LHCN-M2 (cell line): ENCODE results near the gene TRAF3. TPM values are rescaled to one million over a fixed set of nuclear protein-coding genes. Genes with fewer than 3 reads are reported as not detected.

Source experiments
- DNase-seq: peaks from one replicate; pipeline ENCODE4 v3.0.0-alpha.2; 2012; ENCODE audit warnings: low read depth
- polyA plus RNA-seq: library from polyadenylated mRNA; unstranded; fragments of >200 nt; gene quantifications from one replicate; pipeline ENCODE4 v1.2.1, GENCODE V29; 2012; ENCODE audit warnings: missing spikeins
- total RNA-seq: library from RNA; depleted of rRNA; stranded (reverse); fragments of >200 nt; gene quantifications from 2 replicates; pipeline ENCODE4 v1.2.3, GENCODE V29; 2014; rRNA removed

Gene TRAF3, protein sequence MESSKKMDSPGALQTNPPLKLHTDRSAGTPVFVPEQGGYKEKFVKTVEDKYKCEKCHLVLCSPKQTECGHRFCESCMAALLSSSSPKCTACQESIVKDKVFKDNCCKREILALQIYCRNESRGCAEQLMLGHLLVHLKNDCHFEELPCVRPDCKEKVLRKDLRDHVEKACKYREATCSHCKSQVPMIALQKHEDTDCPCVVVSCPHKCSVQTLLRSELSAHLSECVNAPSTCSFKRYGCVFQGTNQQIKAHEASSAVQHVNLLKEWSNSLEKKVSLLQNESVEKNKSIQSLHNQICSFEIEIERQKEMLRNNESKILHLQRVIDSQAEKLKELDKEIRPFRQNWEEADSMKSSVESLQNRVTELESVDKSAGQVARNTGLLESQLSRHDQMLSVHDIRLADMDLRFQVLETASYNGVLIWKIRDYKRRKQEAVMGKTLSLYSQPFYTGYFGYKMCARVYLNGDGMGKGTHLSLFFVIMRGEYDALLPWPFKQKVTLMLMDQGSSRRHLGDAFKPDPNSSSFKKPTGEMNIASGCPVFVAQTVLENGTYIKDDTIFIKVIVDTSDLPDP
- 15.9 and 17.0 TPM in 2 replicates for total RNA-seq
- 10.5 TPM for polyA plus RNA-seq

DNA sequence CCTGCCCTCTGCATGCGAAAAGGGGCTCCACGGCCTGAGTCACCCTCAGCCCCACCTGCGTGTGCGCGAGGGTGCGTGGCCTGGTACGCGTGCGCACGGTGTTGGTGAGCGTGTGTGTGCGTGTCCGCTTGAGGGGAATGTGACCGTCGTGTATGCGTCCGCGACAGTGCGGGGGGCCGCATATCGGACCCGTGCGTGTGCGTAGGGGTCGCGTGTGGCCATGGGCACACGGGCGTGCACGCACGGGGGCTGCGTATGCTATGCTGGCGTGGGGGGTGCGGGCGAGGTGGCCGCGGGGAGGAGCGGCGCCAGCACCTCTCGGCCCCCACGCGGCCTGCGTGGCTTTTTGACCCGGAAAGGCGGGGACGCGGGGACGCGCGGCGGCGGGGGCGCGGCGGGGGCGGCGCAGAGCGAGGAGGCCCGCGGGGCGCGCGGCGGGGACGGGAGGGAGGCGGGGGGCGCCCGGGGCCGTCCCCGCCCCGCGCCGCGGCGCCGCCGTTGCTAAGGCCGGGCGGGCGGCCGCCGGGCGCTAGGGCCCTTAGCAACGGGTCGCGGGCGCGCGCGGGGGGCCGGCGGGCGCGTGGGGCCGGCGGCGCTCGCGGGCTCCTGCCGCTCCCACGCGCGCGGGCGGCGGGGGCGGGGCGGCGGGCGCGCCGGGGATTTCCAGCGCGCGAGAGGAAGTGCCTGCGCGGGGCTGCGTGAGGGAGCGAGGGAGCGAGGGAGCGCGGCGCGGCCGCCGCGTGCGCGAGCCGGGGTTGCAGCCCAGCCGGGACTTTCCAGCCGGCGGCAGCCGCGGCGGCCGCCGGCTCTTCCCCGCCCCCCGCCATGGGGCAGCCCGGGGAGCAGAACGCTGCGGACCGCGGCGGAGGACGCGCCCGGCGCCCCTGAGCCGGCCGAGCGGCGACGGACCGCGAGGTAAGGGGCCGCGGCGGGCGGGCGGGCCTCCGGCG lies at the start of gene TRAF3:
TRAF3 (plus strand) TSS at position 689 of the 950 bp plus-strand sequence. CDS start 92,753 bp downstream, outside the sequence.
- DNase-seq, result peak; percentile 51

- no peak for DNase-seq
Observed at GRCh38 chr14:102728501-102728900, 48.7 kb upstream of the TRAF3 start.

GRCh38 chr14:102729268-102729667 lies 48.0 kb upstream of the TRAF3 start:
- no peak for DNase-seq

DNA sequence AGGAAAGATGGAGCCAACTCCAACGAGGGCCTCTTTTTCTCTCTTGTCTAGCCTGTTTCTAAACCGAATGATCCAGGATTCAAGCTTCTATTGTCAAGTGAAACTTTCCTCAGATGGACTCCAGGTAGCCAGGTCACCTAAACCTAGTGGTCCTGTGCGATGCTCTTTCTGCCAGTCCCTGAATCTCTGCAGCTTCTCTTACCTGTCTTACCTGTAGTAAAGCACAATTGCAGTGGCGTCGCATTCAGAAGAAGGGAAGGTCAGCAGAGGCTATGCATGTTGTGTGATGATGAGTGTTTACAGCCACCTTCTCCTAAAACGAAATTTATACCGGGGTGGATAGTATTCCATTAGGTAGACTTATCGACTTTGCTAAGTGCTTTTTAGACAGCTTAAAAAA lies 47.4 kb upstream of the TRAF3 start:
- no peak for DNase-seq

DNA sequence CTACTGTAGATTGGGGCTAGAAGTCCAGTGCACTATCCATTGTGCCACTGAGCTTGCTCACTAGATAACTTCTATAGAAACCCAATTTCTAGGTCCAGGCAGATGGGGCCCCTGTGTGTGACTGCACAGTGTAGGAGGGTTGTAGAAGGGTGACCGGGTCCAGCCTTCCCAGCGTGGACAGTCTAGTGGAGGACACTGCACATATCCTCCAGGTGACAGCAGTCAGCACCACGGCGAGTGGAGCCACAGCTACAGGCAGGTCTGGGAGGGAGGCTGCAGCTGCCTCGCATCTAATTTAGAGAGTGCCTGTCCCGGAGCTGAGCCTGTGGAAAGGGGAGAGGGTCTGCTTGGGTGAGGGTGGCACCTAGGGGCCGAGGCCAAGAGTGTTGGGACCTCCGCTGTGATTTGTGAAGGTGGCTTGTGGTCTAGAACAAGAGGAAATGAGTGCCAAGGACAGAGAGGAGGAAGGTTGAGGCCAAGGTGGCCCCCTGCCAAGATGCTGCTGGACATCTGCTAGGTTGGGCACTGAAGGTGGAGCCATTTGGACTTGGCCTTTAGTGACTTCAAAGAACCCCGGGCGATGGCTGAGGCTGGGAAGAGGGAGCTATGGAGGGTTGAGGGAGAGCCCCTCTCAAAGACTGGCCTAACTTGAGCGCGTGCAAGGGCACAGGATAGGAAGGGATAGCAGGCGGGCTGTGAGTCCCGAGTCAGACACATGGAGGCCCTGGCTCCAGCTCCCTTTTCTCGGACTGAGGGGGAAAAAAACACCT lies 46.0 kb upstream of the TRAF3 start:
- no peak for DNase-seq

GRCh38 chr14:102731871-102732800 lies 45.1 kb upstream of the TRAF3 start:
- peak; percentile 5 for DNase-seq

DNA sequence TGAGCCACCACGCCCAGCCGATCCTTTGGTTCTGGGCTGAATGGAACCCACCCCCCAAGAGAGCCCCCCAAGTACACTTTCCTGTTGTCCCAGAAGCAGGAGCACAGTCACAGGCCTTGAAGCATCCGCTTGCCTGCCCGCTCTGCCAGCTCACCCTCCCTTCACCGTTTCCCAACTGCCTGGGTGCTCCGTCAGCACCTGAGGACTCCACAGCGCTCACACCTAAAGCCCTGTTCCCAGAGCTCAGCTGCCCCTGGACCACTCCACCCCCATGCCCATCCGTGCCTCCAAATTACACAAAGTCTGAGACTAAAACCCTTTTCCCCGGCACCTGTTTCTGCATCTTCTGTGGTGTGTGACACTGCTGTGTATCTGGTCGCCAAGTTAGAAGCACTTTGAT lies 44.3 kb upstream of the TRAF3 start:
- no peak for DNase-seq

GRCh38 chr14:102733326-102733725 lies 43.9 kb upstream of the TRAF3 start:
- no peak for DNase-seq

DNA sequence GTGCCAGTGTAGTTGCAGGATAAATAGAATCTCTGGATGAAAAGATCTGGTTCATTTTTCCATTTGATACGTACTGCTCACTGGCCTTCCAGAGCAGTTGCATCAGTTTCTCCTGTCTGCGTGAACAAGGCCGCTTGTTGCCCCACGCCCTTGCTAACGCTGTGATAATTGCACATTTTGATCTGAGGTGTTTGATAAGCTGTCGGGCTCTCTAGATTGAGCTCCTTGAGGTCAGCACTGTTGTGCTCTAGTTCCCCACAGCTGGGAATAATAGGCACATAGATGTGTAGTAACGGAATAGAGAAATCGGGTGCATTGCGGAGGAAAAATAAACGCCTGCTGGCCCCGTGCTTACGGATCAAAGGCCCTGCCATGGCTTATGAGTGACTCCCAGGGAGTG lies 42.8 kb upstream of the TRAF3 start:
- DNase-seq, result no peak

GRCh38 chr14:102736956-102737355 lies 40.3 kb upstream of the TRAF3 start:
- no peak for DNase-seq

GRCh38 chr14:102737402-102738372 lies 39.6 kb upstream of the TRAF3 start:
- no peak for DNase-seq

DNA sequence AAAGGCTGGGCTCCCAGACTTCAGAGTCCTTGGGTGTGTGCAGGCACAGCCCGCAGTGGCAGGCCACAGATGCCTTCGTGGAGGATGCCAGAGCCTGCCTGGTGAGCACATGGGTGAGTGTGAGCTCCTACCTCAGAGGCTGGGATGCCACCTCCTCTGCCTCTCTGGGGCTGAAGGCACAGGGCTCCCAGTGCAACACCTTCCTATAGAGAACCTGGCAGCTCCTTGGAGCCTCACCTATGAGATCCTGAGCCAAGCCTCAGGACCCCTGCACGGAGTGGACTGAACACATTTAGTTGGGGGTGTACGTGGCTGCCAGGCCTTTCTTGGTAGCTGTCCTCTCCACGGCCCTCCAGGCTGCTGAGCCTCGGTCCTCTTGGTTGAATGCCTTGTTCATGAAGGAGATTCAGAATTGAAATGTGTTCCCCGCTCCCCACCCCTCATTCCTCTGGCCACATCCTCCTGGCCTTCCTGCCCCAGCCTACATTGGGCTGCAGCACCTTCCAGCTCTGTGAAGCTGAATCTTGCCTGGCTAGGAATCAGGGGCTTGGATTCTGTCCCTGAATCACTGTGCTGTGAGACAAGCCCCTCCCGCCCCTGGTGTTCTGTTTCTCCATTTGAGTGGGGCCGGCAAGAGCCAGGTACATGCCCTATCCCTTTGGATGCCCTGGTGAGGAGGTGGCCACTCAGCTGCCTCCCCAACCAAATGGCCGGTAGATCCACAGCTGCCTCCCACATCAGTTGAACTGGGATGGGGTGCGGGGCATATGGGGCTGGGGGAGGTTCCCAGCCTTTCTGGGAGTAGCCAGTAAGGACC lies 38.7 kb upstream of the TRAF3 start:
- no peak for DNase-seq

DNA sequence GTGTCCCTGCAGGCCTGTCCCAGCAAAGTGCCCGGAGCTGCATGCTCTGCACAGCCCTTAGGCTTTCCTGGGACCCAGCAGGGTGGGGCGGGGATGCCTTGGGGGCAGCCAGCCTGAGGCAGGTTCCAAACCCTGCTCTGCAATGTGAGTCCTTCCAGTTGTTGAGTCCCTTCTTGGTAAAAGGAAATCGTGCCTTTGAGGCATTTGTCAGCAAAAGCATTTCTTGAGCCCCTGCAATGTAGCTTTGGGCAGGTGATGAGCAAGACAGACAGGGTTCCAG lies 38.1 kb upstream of the TRAF3 start:
- no peak for DNase-seq

DNA sequence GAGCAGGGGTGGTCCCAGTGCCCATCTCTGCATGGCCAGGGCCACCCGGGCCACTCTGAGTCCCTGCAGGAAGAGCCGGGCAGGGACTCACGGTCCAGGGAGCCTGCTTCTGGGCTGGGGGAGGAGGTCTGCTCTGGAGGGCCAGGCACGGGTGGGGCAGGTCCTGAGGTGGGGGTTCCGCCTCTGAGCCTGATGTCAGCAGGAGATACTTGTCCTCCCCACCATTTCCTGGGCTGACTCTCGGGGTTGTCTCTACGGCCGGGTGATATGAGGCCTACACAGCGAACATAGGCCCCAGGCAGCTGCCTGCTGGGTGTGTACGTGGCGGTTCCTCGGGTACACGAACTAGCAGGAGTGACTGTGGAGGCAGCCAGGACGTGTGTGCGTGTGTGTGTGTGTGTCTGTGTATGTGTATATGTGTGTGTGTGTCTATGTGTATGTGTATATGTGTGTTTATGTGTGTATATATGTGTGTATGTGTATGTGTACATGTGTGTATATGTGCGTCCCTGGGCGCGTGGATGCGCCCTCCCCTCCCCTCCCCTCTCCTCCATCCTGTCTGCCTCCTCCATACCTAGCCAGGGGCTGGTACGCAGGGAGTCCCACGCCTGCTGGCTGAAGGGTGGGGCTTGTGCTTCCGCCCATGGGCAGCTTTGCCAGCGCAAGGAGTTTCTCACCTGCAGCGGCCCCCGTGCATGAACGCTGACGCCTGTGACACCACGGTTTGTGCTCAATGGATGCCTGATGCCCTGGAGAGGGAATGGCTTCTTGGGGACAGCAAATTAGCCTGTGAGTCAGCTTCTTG lies 30.4 kb upstream of the TRAF3 start:
- DNase-seq, result no peak

GRCh38 chr14:102748806-102749205 lies 28.4 kb upstream of the TRAF3 start:
- DNase-seq, result no peak

GRCh38 chr14:102749393-102750305 lies 27.6 kb upstream of the TRAF3 start:
- DNase-seq, result no peak
